ENCODE measurements around the gene ENTR1. TPM values are rescaled to one million over a fixed set of nuclear protein-coding genes. Genes with fewer than 3 reads are reported as not detected.

Gene ENTR1
- polyA plus RNA-seq, 1 donor from 2014 or later, result 63.7 TPM

GRCh38 chr9:136405481-136405880 is 4.9 kb downstream of the ENTR1 start:
- Histone ChIP-seq H3K27ac (ENCODE audit: low read length) (no peak overlapping the region), H3K4me3 (ENCODE audit: low read length) (no peak overlapping the region), H4K20me1 (ENCODE audit: insufficient read depth) (no peaks in the 10 kb centered on the region), H3K27me3 (ENCODE audit: insufficient read depth, low read depth, low read length) (no peaks in the 10 kb centered on the region), H2AFZ (ENCODE audit: low read depth, low read length) (no peak overlapping the region), H3K36me3 (ENCODE audit: insufficient read depth, low read length) (no peaks in the 10 kb centered on the region), H3F3A (ENCODE audit: insufficient read depth, low read length, poor library complexity, severe bottlenecking) (no peaks in the 10 kb centered on the region), H3K4me2 (ENCODE audit: low read length) (no peak overlapping the region), H3K9me2 (ENCODE audit: insufficient read depth, low read length) (no peaks in the 10 kb centered on the region), H3K9me3 (ENCODE audit: low read length) (no peaks in the 10 kb centered on the region), H3K79me2 (replicated peaks; ENCODE audit: insufficient read depth, low read length) (peaks cover 7% of the 10 kb centered on the region), H3K9ac (ENCODE audit: low read length) (no peak overlapping the region)
- TF ChIP-seq MXI1 (conservative IDR thresholded peaks at IDR 0.05; ENCODE audit: poor library complexity, severe bottlenecking) (no peak), CTCF (IDR thresholded peaks at IDR 0.05; ENCODE audit: poor library complexity, severe bottlenecking) (no peak), REST (IDR thresholded peaks at IDR 0.05; ENCODE audit: borderline replicate concordance) (no peak), TAF1 (IDR thresholded peaks at IDR 0.05; ENCODE audit: low read depth) (no peak), EZH2 (IDR thresholded peaks at IDR 0.05; ENCODE audit: borderline replicate concordance, insufficient read depth, low read length, poor library complexity, severe bottlenecking) (no peak), RAD21 (conservative IDR thresholded peaks at IDR 0.05) (no peak), SMC3 (conservative IDR thresholded peaks at IDR 0.05; ENCODE audit: poor library complexity) (no peak), POLR2AphosphoS5 (IDR thresholded peaks at IDR 0.05) (no peak), EP300 (conservative IDR thresholded peaks at IDR 0.05; ENCODE audit: poor library complexity, severe bottlenecking) (no peak)

- H4K20me1 ChIP-seq (ENCODE audit: insufficient read depth), result no peaks in the 10 kb centered on the region
- H3K9ac ChIP-seq (ENCODE audit: low read length), result no peak overlapping the region
- no peaks in the 10 kb centered on the region for H3K9me3 ChIP-seq (ENCODE audit: low read length)
- no peak for TF ChIP-seq RAD21 (conservative IDR thresholded peaks at IDR 0.05)
- no peak for TF ChIP-seq TAF1 (IDR thresholded peaks at IDR 0.05; ENCODE audit: low read depth)
- no peak for TF ChIP-seq SMC3 (conservative IDR thresholded peaks at IDR 0.05; ENCODE audit: poor library complexity)
- no peak for TF ChIP-seq CTCF (IDR thresholded peaks at IDR 0.05; ENCODE audit: poor library complexity, severe bottlenecking)
- TF ChIP-seq EZH2 (IDR thresholded peaks at IDR 0.05; ENCODE audit: borderline replicate concordance, insufficient read depth, low read length, poor library complexity, severe bottlenecking), result no peak
- no peak for TF ChIP-seq POLR2AphosphoS5 (IDR thresholded peaks at IDR 0.05)
- TF ChIP-seq EP300 (conservative IDR thresholded peaks at IDR 0.05; ENCODE audit: poor library complexity, severe bottlenecking), result no peak
- TF ChIP-seq REST (IDR thresholded peaks at IDR 0.05; ENCODE audit: borderline replicate concordance), result no peak
- TF ChIP-seq MXI1 (conservative IDR thresholded peaks at IDR 0.05; ENCODE audit: poor library complexity, severe bottlenecking), result no peak
- H2AFZ ChIP-seq (ENCODE audit: low read depth, low read length), result no peak overlapping the region
- no peak overlapping the region for H3K4me3 ChIP-seq (ENCODE audit: low read length)
- H3F3A ChIP-seq (ENCODE audit: insufficient read depth, low read length, poor library complexity, severe bottlenecking), result no peaks in the 10 kb centered on the region
- no peak overlapping the region for H3K4me2 ChIP-seq (ENCODE audit: low read length)
- peaks cover 5% of the 10 kb centered on the region for H3K79me2 ChIP-seq (replicated peaks; ENCODE audit: insufficient read depth, low read length)
- H3K9me2 ChIP-seq (ENCODE audit: insufficient read depth, low read length), result no peaks in the 10 kb centered on the region
- H3K36me3 ChIP-seq (ENCODE audit: insufficient read depth, low read length), result no peaks in the 10 kb centered on the region
- no peak overlapping the region for H3K27ac ChIP-seq (ENCODE audit: low read length)
- no peaks in the 10 kb centered on the region for H3K27me3 ChIP-seq (ENCODE audit: insufficient read depth, low read depth, low read length)
Observed at GRCh38 chr9:136404801-136405136, 5.6 kb downstream of the ENTR1 start.

Data from neural cell (in vitro differentiated cells).